Measurements from ENCODE around the gene IGFL2.
A peak's percentile ranks its signal among the peaks of the same experiment; 100 is the strongest.

IGFL2 gene

GRCh38 chr19:46118136-46118535, 29.9 kb upstream of the IGFL2 start:
- intact Hi-C loops (cut with DNase I; ENCODE audit: low total_unique reads), result no loop called here
- no peak for TF ChIP-seq CTCF (IDR thresholded peaks at IDR 0.05)
- peaks cover 0 to 6% (median 0%) of the 10 kb centered on the region in 3 donors for H3K9me3 ChIP-seq
- no peak overlapping the region for H3K27ac ChIP-seq
- H3K4me3 ChIP-seq, result no peak overlapping the region
- H3K4me1 ChIP-seq, result no peaks in the 10 kb centered on the region
- DNase-seq, result no peak
- H3K27me3 ChIP-seq, result peaks cover 0 to 26% of the 10 kb centered on the region in 2 donors
- H3K36me3 ChIP-seq, result no peaks in the 10 kb centered on the region

GRCh38 chr19:46124638-46125115, 23.4 kb upstream of the IGFL2 start, which contains the start of gene IGFL3:
Gene IGFL3, minus strand, starts transcription at chr19:46124688. Its CDS starts 39 bp downstream, at chr19:46124649.
- no peak for DNase-seq
- no peaks in the 10 kb centered on the region for H3K36me3 ChIP-seq
- no peak within 1 kb of the TSS for H3K4me3 ChIP-seq
- H3K9me3 ChIP-seq, result peaks cover 0 to 5% (median 0%) of the 10 kb centered on the region in 3 donors
- peaks cover 0 to 5% of the 10 kb centered on the region in 2 donors for H3K27me3 ChIP-seq
- no peaks in the 10 kb centered on the region for H3K4me1 ChIP-seq
- intact Hi-C loops (cut with DNase I; ENCODE audit: low total_unique reads), result no loop called here
- no peak for TF ChIP-seq CTCF (IDR thresholded peaks at IDR 0.05)
- H3K27ac ChIP-seq, result no peak within 1 kb of the TSS

DNA sequence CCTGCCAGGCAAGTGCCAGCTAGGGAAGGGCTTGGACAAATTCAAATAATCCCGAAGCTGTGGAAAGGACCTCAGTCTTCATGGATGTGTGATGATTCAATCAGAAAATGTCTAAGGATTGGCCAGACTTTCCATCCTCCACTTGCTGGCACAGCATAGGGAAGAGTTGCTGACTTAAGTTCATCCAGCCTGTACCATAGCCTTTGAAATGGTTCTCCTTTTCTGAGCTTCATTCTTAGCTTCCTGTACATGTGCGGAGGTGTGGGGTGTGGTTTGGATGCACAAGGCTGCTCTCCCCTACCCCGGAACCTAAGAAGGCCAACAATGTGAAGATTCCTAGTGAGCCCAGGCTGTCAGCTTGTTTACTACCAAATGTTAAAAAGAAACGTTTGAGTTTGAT, 22.6 kb upstream of the IGFL2 start:
- Histone ChIP-seq H3K36me3 (no peaks in the 10 kb centered on the region), H3K4me1 (no peaks in the 10 kb centered on the region), H3K4me3 (no peak overlapping the region), H3K9me3 (no peaks in the 10 kb centered on the region), H3K27ac (no peak overlapping the region), H3K27me3 (no peaks in the 10 kb centered on the region)
- no peak for DNase-seq
- intact Hi-C loops (cut with DNase I; ENCODE audit: low total_unique reads), result no loop called here
- TF ChIP-seq CTCF (IDR thresholded peaks at IDR 0.05), result no peak

DNA sequence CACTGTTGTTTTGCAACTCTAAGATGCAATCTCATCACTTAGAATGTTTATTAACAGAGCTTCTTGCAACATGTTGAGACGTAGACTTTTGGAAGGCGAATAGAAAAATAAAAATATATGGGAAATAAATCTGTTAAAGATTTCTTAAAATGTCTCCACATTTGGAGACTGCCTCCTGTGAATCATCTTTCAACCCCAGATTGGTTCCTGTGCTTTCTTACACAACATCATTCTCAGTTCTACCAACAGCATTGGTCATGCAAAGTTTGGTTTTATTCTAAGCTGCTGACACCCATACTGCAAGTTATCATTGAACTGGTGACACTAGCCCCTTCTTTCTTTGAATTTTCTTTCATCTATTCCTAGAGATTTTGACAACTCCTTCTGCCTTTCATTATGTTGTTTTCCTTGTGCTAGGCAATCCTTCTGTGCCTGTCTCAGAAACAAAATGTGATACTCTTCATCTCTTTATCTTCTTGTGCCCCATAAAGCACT, 21.9 kb upstream of the IGFL2 start:
- Histone ChIP-seq H3K4me3 (no peak overlapping the region), H3K27me3 (no peaks in the 10 kb centered on the region), H3K4me1 (no peaks in the 10 kb centered on the region), H3K36me3 (no peaks in the 10 kb centered on the region), H3K9me3 (no peaks in the 10 kb centered on the region), H3K27ac (no peak overlapping the region)
- TF ChIP-seq CTCF (IDR thresholded peaks at IDR 0.05), result no peak
- intact Hi-C loops (cut with DNase I; ENCODE audit: low total_unique reads), result no loop called here
- no peak for DNase-seq

DNA sequence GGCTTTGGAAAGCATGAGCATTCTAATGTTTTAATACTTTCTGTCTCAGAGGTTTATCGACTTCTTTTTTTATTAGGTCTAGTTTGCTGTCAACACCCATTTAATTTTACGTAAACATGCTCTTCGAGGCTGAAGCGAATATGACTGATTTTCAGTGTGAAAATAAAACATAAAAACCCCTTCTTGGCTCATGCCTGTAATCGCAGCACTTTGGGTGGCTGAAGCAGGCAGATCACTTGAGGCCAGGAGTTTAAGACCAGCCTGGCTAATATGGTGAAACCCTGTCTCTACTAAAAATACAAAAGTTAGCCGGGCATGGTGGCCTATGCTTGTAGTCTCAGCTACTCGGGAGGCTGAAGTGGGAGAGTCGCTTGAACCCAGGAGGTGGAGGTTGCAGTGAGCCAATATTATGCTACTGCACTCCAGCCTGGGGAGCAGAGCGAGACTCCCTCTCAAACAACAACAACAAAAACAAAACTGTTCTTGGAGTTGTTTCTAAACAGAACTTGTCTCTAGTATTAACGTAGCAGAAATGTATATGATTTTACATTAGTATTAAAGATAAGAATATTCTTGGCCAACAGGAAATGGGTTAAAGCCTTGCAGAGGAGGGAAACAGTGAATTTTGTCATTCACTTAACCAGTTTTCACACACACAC, 16.4 kb upstream of the IGFL2 start:
- H3K9me3 ChIP-seq, result no peaks in the 10 kb centered on the region
- intact Hi-C loops (cut with DNase I; ENCODE audit: low total_unique reads), result no loop called here
- no peak for DNase-seq
- no peaks in the 10 kb centered on the region for H3K27me3 ChIP-seq
- H3K27ac ChIP-seq, result peak overlapping the region; percentile 66 to 70
- H3K4me1 ChIP-seq, result peaks cover 0 to 31% (median 13%) of the 10 kb centered on the region in 4 donors
- H3K4me3 ChIP-seq, result no peak overlapping the region
- no peak for TF ChIP-seq CTCF (IDR thresholded peaks at IDR 0.05)
- H3K36me3 ChIP-seq, result no peaks in the 10 kb centered on the region

All from tibial artery (tissue), 4 donors.